Endothelial cell of umbilical vein (primary cell): ENCODE data around the gene ITGA11. TPM values are rescaled to one million over a fixed set of nuclear protein-coding genes. Genes with fewer than 3 reads are reported as not detected.

Source experiments
- BruUV-seq: library from RNA; stranded (reverse); fragments of 400-500 nt; replicated peaks from 2 replicates; lab custom pipeline; 2021; lab: Mats Ljungman, UMichigan
- CTCF ChIA-PET: fragments of 300-600, 350-600 bp; sonication (Branson Sonifier 250); formaldehyde crosslinking; loops from one replicate; lab custom pipeline; 2021; ENCODE audit warnings: antibody characterized with exemption, inconsistent platforms; lab: Charles Lee
- POLR2A ChIA-PET: fragments of 300-600, 350-600 bp; sonication (Branson Sonifier 250); formaldehyde crosslinking; loops from one replicate; lab custom pipeline; 2021; ENCODE audit warnings: antibody characterized with exemption, inconsistent platforms; lab: Charles Lee
- DNase-seq: peaks from one replicate; pipeline ENCODE4 v3.0.0-alpha.2; 2011; ENCODE audit warnings: low read depth, low spot score
- FAIRE-seq: peaks from 2 replicates; lab custom pipeline; 2011; peaks lifted over from hg19 to GRCh38; lab: Jason Lieb, UNC
- H2AFZ ChIP-seq: 2 replicates; pipeline ENCODE4 v1.6.0; 2012; ENCODE audit warnings: low read depth, low read length, control low read depth, inconsistent platforms
- H3K27ac ChIP-seq: 2 replicates; pipeline ENCODE4 v1.5.1; 2011; ENCODE audit warnings: low read depth, mild to moderate bottlenecking, control low read depth, low read length, moderate library complexity; ENCODE audit not compliant: insufficient read depth
- H3K27me3 ChIP-seq, 2 experiments: 2 replicates each; pipeline versions ENCODE4 v1.6.0 to v1.6.1; 2011; ENCODE audit warnings: low read length in 2 of 2, mixed read lengths in 1 of 2; ENCODE audit not compliant: control insufficient read depth in 2 of 2, insufficient read depth in 2 of 2
- H3K36me3 ChIP-seq, 2 experiments: 2 replicates in 1 of 2; 3 replicates in 1 of 2; pipeline ENCODE4 v1.5.1; 2011; ENCODE audit warnings: low read length in 2 of 2, mild to moderate bottlenecking in 1 of 2, moderate library complexity in 1 of 2; ENCODE audit not compliant: control insufficient read depth in 2 of 2, insufficient read depth in 2 of 2; ENCODE audit errors: extremely low read depth in 1 of 2
- H3K4me1 ChIP-seq: 3 replicates; pipeline ENCODE4 v1.5.1; 2011; ENCODE audit warnings: mild to moderate bottlenecking, low read length; ENCODE audit not compliant: control insufficient read depth, insufficient read depth; ENCODE audit errors: extremely low read depth
- H3K4me2 ChIP-seq: 2 replicates; pipeline ENCODE4 v1.6.1; 2011; ENCODE audit warnings: low read length, control low read depth, mixed read lengths; ENCODE audit not compliant: insufficient read depth
- H3K4me3 ChIP-seq, 3 experiments: fragments of 200-600 bp in 1 of 3; sonication (generic), shearing (Covaris generic) in 1 of 3; replicated peaks in 1 of 3; 2 replicates each; pipeline ENCODE4 v1.5.1; 2011 to 2016; ENCODE audit warnings: control low read depth in 3 of 3, low read length in 3 of 3, mild to moderate bottlenecking in 2 of 3, inconsistent platforms in 1 of 3, low read depth in 1 of 3, moderate library complexity in 1 of 3; ENCODE audit not compliant: insufficient read depth in 1 of 3
- H3K79me2 ChIP-seq: 2 replicates; pipeline ENCODE4 v1.6.0; 2012; ENCODE audit warnings: low read length, inconsistent platforms; ENCODE audit not compliant: control insufficient read depth, insufficient read depth
- H3K9ac ChIP-seq: replicated peaks from 2 replicates; pipeline ENCODE3; 2011; ENCODE audit warnings: low read length, control low read depth; ENCODE audit not compliant: insufficient read depth; ENCODE audit errors: extremely low read depth
- H3K9me1 ChIP-seq: replicated peaks from 3 replicates; pipeline ENCODE4 v1.6.0; 2011; ENCODE audit warnings: mild to moderate bottlenecking, low read length; ENCODE audit not compliant: control insufficient read depth, insufficient read depth; ENCODE audit errors: extremely low read depth
- H3K9me3 ChIP-seq: replicated peaks from 2 replicates; pipeline ENCODE4 v1.5.1; 2012; ENCODE audit warnings: low read length, inconsistent platforms; ENCODE audit not compliant: control insufficient read depth, insufficient read depth
- H4K20me1 ChIP-seq: replicated peaks from 2 replicates; pipeline ENCODE3; 2011; ENCODE audit warnings: mild to moderate bottlenecking, low read length; ENCODE audit not compliant: control insufficient read depth, insufficient read depth; ENCODE audit errors: extremely low read depth
- CTCF ChIP-seq, 2 donors: IDR thresholded peaks; 1 replicate in 1 of 2; 2 replicates in 1 of 2; pipeline ENCODE4 v1.5.1; 2011; ENCODE audit warnings: low read length in 2 of 2, mild to moderate bottlenecking in 2 of 2, moderate library complexity in 2 of 2, control low read depth in 1 of 2, inconsistent platforms in 1 of 2, low read depth in 1 of 2; ENCODE audit not compliant: insufficient read depth in 1 of 2; ENCODE audit errors: extremely low read depth in 1 of 2
- EZH2 ChIP-seq: IDR thresholded peaks from 2 replicates; pipeline ENCODE4 v1.6.1; 2012; ENCODE audit warnings: borderline replicate concordance, low read depth, mild to moderate bottlenecking, moderate library complexity, low read length, inconsistent platforms; ENCODE audit not compliant: severe bottlenecking
- FOS ChIP-seq: IDR thresholded peaks from 2 replicates; pipeline ENCODE4 v1.6.1; 2011; ENCODE audit warnings: mild to moderate bottlenecking, low read length, moderate library complexity, borderline replicate concordance; ENCODE audit not compliant: insufficient read depth
- GATA2 ChIP-seq: IDR thresholded peaks from 2 replicates; pipeline ENCODE4 v1.7.0; 2011; ENCODE audit warnings: low read depth, mild to moderate bottlenecking, moderate library complexity, mixed read lengths, low read length; ENCODE audit not compliant: insufficient read length, insufficient read depth
- JUN ChIP-seq: IDR thresholded peaks from 2 replicates; pipeline ENCODE4 v1.6.1; 2011; ENCODE audit warnings: borderline replicate concordance, low read depth; ENCODE audit not compliant: insufficient read length, insufficient read depth
- MAX ChIP-seq: IDR thresholded peaks from 2 replicates; pipeline ENCODE4 v1.6.1; 2011; ENCODE audit not compliant: insufficient read depth, insufficient read length
- MYC ChIP-seq: IDR thresholded peaks from one replicate; pipeline ENCODE4 v1.6.1; 2011; ENCODE audit warnings: mild to moderate bottlenecking, low read depth, low read length
- POLR2A ChIP-seq: IDR thresholded peaks from 2 replicates; pipeline ENCODE4 v1.6.1; 2012; ENCODE audit warnings: low read depth, mild to moderate bottlenecking, control low read depth, low read length
- POLR2AphosphoS5 ChIP-seq: IDR thresholded peaks from 2 replicates; pipeline ENCODE4 v1.6.1; 2012; ENCODE audit warnings: low read depth, mild to moderate bottlenecking, control low read depth, low read length, moderate library complexity; ENCODE audit not compliant: insufficient read depth
- dilution Hi-C: fragments of 300-500 bp; cut with MboI; formaldehyde crosslinking; loops from one replicate; pipeline ENCODE4 v1.15.0; 2019; ENCODE audit warnings: low sequenced_read_pairs; ENCODE audit not compliant: extremely low pct_ligation_motif_present
- intact Hi-C: fragments of 100-400 bp; cut with micrococcal nuclease; formaldehyde crosslinking; loops from one replicate; pipeline ENCODE4 v1.10.0; 2022
- polyA plus RNA-seq, 4 experiments: library from polyadenylated mRNA; depleted of rRNA in 3 of 4; stranded (reverse) in 3 of 4; unstranded in 1 of 4; fragments of >200 nt; gene quantifications; 2 replicates each; pipeline versions ENCODE4 v1.2.1 to v1.2.3, GENCODE V29; 2011 to 2012; ENCODE audit warnings: missing spikeins in 1 of 4
- total RNA-seq: library from RNA; stranded (reverse); gene quantifications from 2 replicates; pipeline ENCODE4 v1.2.3, GENCODE V29; 2021

ITGA11 gene
- total and polyA plus RNA-seq, 2 donors (not counting 3 experiments of a cell fraction or from before 2014, with no cell fraction given): 0.18 to 1.0 TPM

GRCh38 chr15:68431037-68431791 lies 749 bp downstream of the ITGA11 start:
- dilution Hi-C loops: no loop called here
- H3K36me3 ChIP-seq: no peaks in the 10 kb centered on the region
- peaks cover 64 to 72% of the 10 kb centered on the region in 2 experiments for H3K27me3 ChIP-seq
- intact Hi-C loops: no loop called here
- ChIA-PET CTCF (interaction anchor here (0.7 to 2.1 kb wide), 3 partner anchors 8 to 125 kb away, joined by 3 to 6 read pairs (median 4); no protein-coding TSS in a partner anchor), POLR2A (no interaction called here)
- no TSS peak for BruUV-seq
- H3K9me1 ChIP-seq: no peaks in the 10 kb centered on the region
- TF ChIP-seq EZH2: peak; percentile 77
- no peak for TF ChIP-seq MYC
- peak overlapping the region; percentile 79 for H2AFZ ChIP-seq
- H3K27ac ChIP-seq: no peak overlapping the region
- DNase-seq: no peak
- H3K9me3 ChIP-seq: no peaks in the 10 kb centered on the region
- no peaks in the 10 kb centered on the region for H3K79me2 ChIP-seq
- no peaks in the 10 kb centered on the region for H4K20me1 ChIP-seq
- no peak overlapping the region for H3K9ac ChIP-seq
- peak overlapping the region in 2 of 3 experiments; percentile 23 to 37 for H3K4me3 ChIP-seq
- FAIRE-seq: no peak
- peak overlapping the region; percentile 73 for H3K4me2 ChIP-seq
- H3K4me1 ChIP-seq: peaks cover 13% of the 10 kb centered on the region

- Histone ChIP-seq H3K27me3 (peaks cover 59 to 69% of the 10 kb centered on the region in 2 experiments), H3K36me3 (no peaks in the 10 kb centered on the region), H3K9me1 (no peaks in the 10 kb centered on the region), H3K4me2 (no peak overlapping the region), H3K27ac (no peak overlapping the region), H4K20me1 (no peaks in the 10 kb centered on the region), H2AFZ (no peak overlapping the region), H3K4me3 (no peak overlapping the region), H3K4me1 (peaks cover 13% of the 10 kb centered on the region), H3K9me3 (no peaks in the 10 kb centered on the region), H3K79me2 (no peaks in the 10 kb centered on the region), H3K9ac (no peak overlapping the region)
- FAIRE-seq (no peak), DNase-seq (no peak)
- ChIA-PET CTCF (interaction anchor here (1.6 kb wide), 1 partner anchor 119 kb away, joined by 4 read pairs; no protein-coding TSS in a partner anchor), POLR2A (no interaction called here)
- no TSS peak for BruUV-seq
- intact Hi-C loops: no loop called here
- TF ChIP-seq MYC (no peak), GATA2 (no peak), MAX (no peak), CTCF (IDR thresholded peaks at IDR 0.05; ENCODE audit: extremely low read depth in 1 of 2, insufficient read depth in 1 of 2, low read depth in 1 of 2, low read length in 2 of 2) (no peak), POLR2AphosphoS5 (no peak), POLR2A (no peak), JUN (no peak), EZH2 (no peak), FOS (no peak)
- dilution Hi-C loops: no loop called here
Observed at GRCh38 chr15:68430471-68431036, 1.4 kb downstream of the ITGA11 start.
